ENCODE measurements around the gene PRAC1.

The PRAC1 gene

GRCh38 chr17:48724251-48725003, 2.1 kb upstream of the PRAC1 start:
- Histone ChIP-seq H3K27me3 (ENCODE audit: control insufficient read depth in 3 of 3, insufficient read depth in 3 of 3, low read depth in 1 of 3, low read length in 3 of 3) (peaks cover 77 to 100% (median 100%) of the 10 kb centered on the region in 3 experiments), H4K91ac (ENCODE audit: low read depth, low read length, poor library complexity) (no peak overlapping the region), H4K8ac (ENCODE audit: low read depth, low read length) (no peak overlapping the region), H3K4me1 (ENCODE audit: control insufficient read depth in 2 of 2, insufficient read depth in 1 of 2, low read depth in 1 of 2, low read length in 2 of 2) (no peaks in the 10 kb centered on the region), H2BK12ac (ENCODE audit: low read length) (no peak overlapping the region), H3K27ac (replicated peaks; ENCODE audit: low read length) (no peak overlapping the region), H3K14ac (ENCODE audit: low read length) (no peak overlapping the region), H2BK5ac (ENCODE audit: low read length) (no peak overlapping the region), H3K4me2 (ENCODE audit: insufficient read depth, low read length, poor library complexity, severe bottlenecking) (no peak overlapping the region), H3K79me1 (ENCODE audit: low read depth, low read length) (no peaks in the 10 kb centered on the region), H3K4ac (ENCODE audit: low read length) (no peak overlapping the region), H3K18ac (ENCODE audit: low read length) (peak overlapping the region; percentile 49), H3K9me3 (replicated peaks in 1 of 2; ENCODE audit: control insufficient read depth in 2 of 2, insufficient read depth in 1 of 2, low read depth in 1 of 2, low read length in 2 of 2) (peaks cover 0 to 15% of the 10 kb centered on the region in 2 donors), H3K36me3 (replicated peaks in 1 of 2; ENCODE audit: control insufficient read depth in 2 of 2, insufficient read depth in 2 of 2, low read length in 2 of 2) (no peaks in the 10 kb centered on the region), H2AK5ac (ENCODE audit: low read depth, low read length) (no peak overlapping the region), H3K9ac (ENCODE audit: low read depth, low read length, poor library complexity) (no peak overlapping the region), H2AFZ (ENCODE audit: low read length) (peak overlapping the region; percentile 75), H3K23ac (ENCODE audit: low read depth, low read length, poor library complexity) (no peak overlapping the region), H2BK120ac (ENCODE audit: low read depth, low read length) (no peak overlapping the region), H2BK15ac (ENCODE audit: low read length) (no peak overlapping the region), H3K4me3 (ENCODE audit: low read length in 2 of 2) (no peak overlapping the region)
- DNase-seq (ENCODE audit: low spot score), result peak; percentile 79
- WGBS, 2 donors (ENCODE audit: extremely low coverage in 2 of 2, insufficient read length in 2 of 2, insufficient replicate concordance in 1 of 2), result no CpG with 5 or more reads among the region's 32 CpGs

GRCh38 chr17:48723423-48724250, 1.3 kb upstream of the PRAC1 start:
- no peaks in the 10 kb centered on the region for H3K79me1 ChIP-seq (ENCODE audit: low read depth, low read length)
- no peaks in the 10 kb centered on the region for H3K36me3 ChIP-seq (replicated peaks in 1 of 2; ENCODE audit: control insufficient read depth in 2 of 2, insufficient read depth in 2 of 2, low read length in 2 of 2)
- H2BK120ac ChIP-seq (ENCODE audit: low read depth, low read length), result no peak overlapping the region
- H4K91ac ChIP-seq (ENCODE audit: low read depth, low read length, poor library complexity), result no peak overlapping the region
- peaks cover 77 to 100% (median 100%) of the 10 kb centered on the region in 3 experiments for H3K27me3 ChIP-seq (ENCODE audit: control insufficient read depth in 3 of 3, insufficient read depth in 3 of 3, low read depth in 1 of 3, low read length in 3 of 3)
- no peaks in the 10 kb centered on the region for H3K4me1 ChIP-seq (ENCODE audit: control insufficient read depth in 2 of 2, insufficient read depth in 1 of 2, low read depth in 1 of 2, low read length in 2 of 2)
- H3K23ac ChIP-seq (ENCODE audit: low read depth, low read length, poor library complexity), result no peak overlapping the region
- H2AFZ ChIP-seq (ENCODE audit: low read length), result peak overlapping the region; percentile 40
- DNase-seq (ENCODE audit: low spot score), result no peak
- H2AK5ac ChIP-seq (ENCODE audit: low read depth, low read length), result no peak overlapping the region
- no peak overlapping the region for H3K27ac ChIP-seq (replicated peaks; ENCODE audit: low read length)
- no CpG with 5 or more reads among the region's 42 CpGs for WGBS, 2 donors (ENCODE audit: extremely low coverage in 2 of 2, insufficient read length in 2 of 2, insufficient replicate concordance in 1 of 2)
- no peak overlapping the region for H3K4me2 ChIP-seq (ENCODE audit: insufficient read depth, low read length, poor library complexity, severe bottlenecking)
- no peak overlapping the region for H3K18ac ChIP-seq (ENCODE audit: low read length)
- no peak overlapping the region for H3K14ac ChIP-seq (ENCODE audit: low read length)
- H2BK12ac ChIP-seq (ENCODE audit: low read length), result no peak overlapping the region
- no peak overlapping the region for H2BK15ac ChIP-seq (ENCODE audit: low read length)
- no peak overlapping the region for H3K4me3 ChIP-seq (ENCODE audit: low read length in 2 of 2)
- no peak overlapping the region for H3K4ac ChIP-seq (ENCODE audit: low read length)
- no peak overlapping the region for H4K8ac ChIP-seq (ENCODE audit: low read depth, low read length)
- peaks cover 0 to 15% of the 10 kb centered on the region in 2 donors for H3K9me3 ChIP-seq (replicated peaks in 1 of 2; ENCODE audit: control insufficient read depth in 2 of 2, insufficient read depth in 1 of 2, low read depth in 1 of 2, low read length in 2 of 2)
- no peak overlapping the region for H3K9ac ChIP-seq (ENCODE audit: low read depth, low read length, poor library complexity)
- H2BK5ac ChIP-seq (ENCODE audit: low read length), result no peak overlapping the region

- H3K4me1 ChIP-seq (ENCODE audit: control insufficient read depth in 2 of 2, insufficient read depth in 1 of 2, low read depth in 1 of 2, low read length in 2 of 2), result no peaks in the 10 kb centered on the region
- no peak for DNase-seq (ENCODE audit: low spot score)
- no peak within 1 kb of the TSS for H3K27ac ChIP-seq (replicated peaks; ENCODE audit: low read length)
- H3K9me3 ChIP-seq (replicated peaks in 1 of 2; ENCODE audit: control insufficient read depth in 2 of 2, insufficient read depth in 1 of 2, low read depth in 1 of 2, low read length in 2 of 2), result peaks cover 0 to 15% of the 10 kb centered on the region in 2 donors
- no peak within 1 kb of the TSS for H2BK120ac ChIP-seq (ENCODE audit: low read depth, low read length)
- no peak within 1 kb of the TSS for H3K14ac ChIP-seq (ENCODE audit: low read length)
- H2BK5ac ChIP-seq (ENCODE audit: low read length), result no peak within 1 kb of the TSS
- H2AK5ac ChIP-seq (ENCODE audit: low read depth, low read length), result no peak within 1 kb of the TSS
- H2BK12ac ChIP-seq (ENCODE audit: low read length), result no peak within 1 kb of the TSS
- no peak within 1 kb of the TSS for H3K4me2 ChIP-seq (ENCODE audit: insufficient read depth, low read length, poor library complexity, severe bottlenecking)
- no peak within 1 kb of the TSS for H2BK15ac ChIP-seq (ENCODE audit: low read length)
- H2AFZ ChIP-seq (ENCODE audit: low read length), result peak within 1 kb of the TSS; percentile 40
- H3K4ac ChIP-seq (ENCODE audit: low read length), result no peak within 1 kb of the TSS
- H3K18ac ChIP-seq (ENCODE audit: low read length), result no peak within 1 kb of the TSS
- no peak within 1 kb of the TSS for H4K8ac ChIP-seq (ENCODE audit: low read depth, low read length)
- H3K79me1 ChIP-seq (ENCODE audit: low read depth, low read length), result no peaks in the 10 kb centered on the region
- no peaks in the 10 kb centered on the region for H3K36me3 ChIP-seq (replicated peaks in 1 of 2; ENCODE audit: control insufficient read depth in 2 of 2, insufficient read depth in 2 of 2, low read length in 2 of 2)
- no CpG with 5 or more reads among the region's 21 CpGs for WGBS, 2 donors (ENCODE audit: extremely low coverage in 2 of 2, insufficient read length in 2 of 2, insufficient replicate concordance in 1 of 2)
- H3K27me3 ChIP-seq (ENCODE audit: control insufficient read depth in 3 of 3, insufficient read depth in 3 of 3, low read depth in 1 of 3, low read length in 3 of 3), result peaks cover 76 to 100% (median 100%) of the 10 kb centered on the region in 3 experiments
- no peak within 1 kb of the TSS for H4K91ac ChIP-seq (ENCODE audit: low read depth, low read length, poor library complexity)
- no peak within 1 kb of the TSS for H3K4me3 ChIP-seq (ENCODE audit: low read length in 2 of 2)
- no peak within 1 kb of the TSS for H3K9ac ChIP-seq (ENCODE audit: low read depth, low read length, poor library complexity)
- H3K23ac ChIP-seq (ENCODE audit: low read depth, low read length, poor library complexity), result peak within 1 kb of the TSS; percentile 58
These were observed 651 bp upstream of the PRAC1 start, which contains the start of gene PRAC2 for GRCh38 chr17:48722915-48723422. TSS of gene PRAC2 (plus strand) at chr17:48723185. CDS start at chr17:48724411, 1,226 bp downstream.

- Histone ChIP-seq H4K91ac (ENCODE audit: low read depth, low read length, poor library complexity) (no peak overlapping the region), H3K18ac (ENCODE audit: low read length) (no peak overlapping the region), H3K9ac (ENCODE audit: low read depth, low read length, poor library complexity) (no peak overlapping the region), H2BK5ac (ENCODE audit: low read length) (no peak overlapping the region), H3K23ac (ENCODE audit: low read depth, low read length, poor library complexity) (no peak overlapping the region), H3K9me3 (replicated peaks in 1 of 2; ENCODE audit: control insufficient read depth in 2 of 2, insufficient read depth in 1 of 2, low read depth in 1 of 2, low read length in 2 of 2) (peaks cover 0 to 8% of the 10 kb centered on the region in 2 donors), H3K4me3 (ENCODE audit: low read length in 2 of 2) (no peak overlapping the region), H2BK12ac (ENCODE audit: low read length) (no peak overlapping the region), H3K27ac (replicated peaks; ENCODE audit: low read length) (no peak overlapping the region), H3K36me3 (replicated peaks in 1 of 2; ENCODE audit: control insufficient read depth in 2 of 2, insufficient read depth in 2 of 2, low read length in 2 of 2) (no peaks in the 10 kb centered on the region), H2AK5ac (ENCODE audit: low read depth, low read length) (no peak overlapping the region), H3K79me1 (ENCODE audit: low read depth, low read length) (no peaks in the 10 kb centered on the region), H2AFZ (ENCODE audit: low read length) (no peak overlapping the region), H2BK120ac (ENCODE audit: low read depth, low read length) (no peak overlapping the region), H3K27me3 (ENCODE audit: control insufficient read depth in 3 of 3, insufficient read depth in 3 of 3, low read depth in 1 of 3, low read length in 3 of 3) (peaks cover 61 to 99% (median 94%) of the 10 kb centered on the region in 3 experiments), H2BK15ac (ENCODE audit: low read length) (no peak overlapping the region), H3K14ac (ENCODE audit: low read length) (no peak overlapping the region), H3K4me2 (ENCODE audit: insufficient read depth, low read length, poor library complexity, severe bottlenecking) (no peak overlapping the region), H4K8ac (ENCODE audit: low read depth, low read length) (no peak overlapping the region), H3K4me1 (ENCODE audit: control insufficient read depth in 2 of 2, insufficient read depth in 1 of 2, low read depth in 1 of 2, low read length in 2 of 2) (no peaks in the 10 kb centered on the region), H3K4ac (ENCODE audit: low read length) (no peak overlapping the region)
- no peak for DNase-seq (ENCODE audit: low spot score)
- no CpG with 5 or more reads among the region's 1 CpG for WGBS, 2 donors (ENCODE audit: extremely low coverage in 2 of 2, insufficient read length in 2 of 2, insufficient replicate concordance in 1 of 2)
These were observed 1.3 kb downstream of the PRAC1 start for GRCh38 chr17:48721009-48721402.
